DMS 273 (cell line): ENCODE measurements around the gene THOC5.

ENCODE experiments used
- DNase-seq: peaks from one replicate; lab custom pipeline; 2025; ENCODE audit not compliant: unreplicated experiment; lab: John Stamatoyannopoulos, UW

THOC5 gene

GRCh38 chr22:29478326-29479276, 75.0 kb downstream of the THOC5 start:
- DNase-seq, result peak; percentile 48

GRCh38 chr22:29477723-29478318, 75.7 kb downstream of the THOC5 start:
- peak; percentile 55 for DNase-seq

GRCh38 chr22:29476116-29476515, 77.4 kb downstream of the THOC5 start:
- peak; percentile 20 for DNase-seq

GRCh38 chr22:29475550-29475949, 78.0 kb downstream of the THOC5 start:
- peak; percentile 70 for DNase-seq

DNA sequence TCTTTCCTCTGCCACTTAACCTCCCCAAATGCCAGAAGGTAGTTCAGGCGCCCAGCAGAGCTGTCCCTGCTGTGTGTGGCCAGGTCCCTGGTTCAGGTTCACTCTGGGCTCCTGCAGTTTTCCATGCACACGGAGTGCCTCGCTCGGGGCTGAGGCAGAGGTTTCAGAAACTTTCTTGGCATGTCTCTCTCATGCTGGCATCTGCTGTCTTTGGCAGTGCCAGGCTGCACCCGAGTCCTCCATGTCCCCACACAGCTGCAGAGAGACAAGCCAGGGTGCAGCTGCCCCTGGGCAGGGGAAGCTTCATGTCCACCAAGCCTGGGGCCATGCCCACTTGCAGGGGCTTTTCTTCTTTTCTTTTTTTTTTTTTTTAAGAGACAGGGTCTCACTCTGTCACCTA, 80.6 kb downstream of the THOC5 start:
- DNase-seq, result peak; percentile 12

DNA sequence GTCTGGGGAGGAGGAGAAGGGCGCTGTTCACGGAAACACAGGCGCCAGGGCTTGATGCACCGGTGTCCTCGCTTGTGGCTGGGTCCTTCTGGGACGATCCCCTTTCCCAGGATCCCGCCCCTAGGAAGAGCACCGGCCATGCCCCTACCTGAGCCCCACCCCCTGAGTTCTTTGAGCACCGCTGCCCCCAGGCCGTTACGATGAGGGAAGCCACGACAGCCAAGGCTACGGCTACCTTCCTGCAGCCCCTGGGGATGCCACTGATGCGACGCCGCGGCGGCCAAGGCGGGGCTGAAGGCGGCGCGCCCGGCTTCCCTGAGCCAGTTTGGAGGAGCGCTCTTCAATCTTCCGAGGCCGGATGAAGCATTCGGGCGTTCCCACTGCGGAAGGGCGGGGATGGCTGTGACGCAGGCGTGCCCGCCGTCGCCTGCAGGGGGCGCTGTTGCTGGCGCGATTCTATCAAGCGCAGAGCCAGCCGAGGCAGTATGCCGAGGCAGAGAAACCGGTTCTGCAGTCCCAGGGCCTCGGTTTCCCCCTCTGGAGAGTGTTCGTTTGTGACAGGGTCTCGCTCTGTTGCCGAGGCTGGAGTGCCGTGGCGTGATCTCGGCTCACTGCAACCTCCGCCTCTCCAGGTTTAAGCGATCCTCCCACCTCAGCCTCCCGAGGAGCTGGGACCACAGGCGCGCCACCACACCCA, 83.2 kb downstream of the THOC5 start:
- peak; percentile 86 for DNase-seq

DNA sequence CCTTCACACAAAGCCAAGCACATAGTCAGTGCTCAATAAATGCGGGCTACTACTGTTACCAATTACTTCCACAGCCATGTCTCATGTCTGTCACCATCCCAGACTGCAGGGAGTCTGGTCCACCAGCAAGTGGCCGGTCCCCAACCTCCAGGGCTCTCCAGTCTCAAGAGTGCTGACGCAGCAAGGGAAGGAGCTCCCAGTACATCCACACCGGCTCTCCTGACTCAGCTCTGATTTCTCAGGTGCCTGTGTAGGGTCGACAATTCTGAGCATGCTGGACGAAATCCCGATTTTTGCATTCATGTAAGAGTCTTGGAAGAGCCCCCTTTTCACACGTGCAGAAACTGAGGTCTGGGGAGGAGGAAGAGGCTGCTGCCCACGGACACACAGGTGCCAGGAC, 83.8 kb downstream of the THOC5 start:
- DNase-seq, result no peak

DNA sequence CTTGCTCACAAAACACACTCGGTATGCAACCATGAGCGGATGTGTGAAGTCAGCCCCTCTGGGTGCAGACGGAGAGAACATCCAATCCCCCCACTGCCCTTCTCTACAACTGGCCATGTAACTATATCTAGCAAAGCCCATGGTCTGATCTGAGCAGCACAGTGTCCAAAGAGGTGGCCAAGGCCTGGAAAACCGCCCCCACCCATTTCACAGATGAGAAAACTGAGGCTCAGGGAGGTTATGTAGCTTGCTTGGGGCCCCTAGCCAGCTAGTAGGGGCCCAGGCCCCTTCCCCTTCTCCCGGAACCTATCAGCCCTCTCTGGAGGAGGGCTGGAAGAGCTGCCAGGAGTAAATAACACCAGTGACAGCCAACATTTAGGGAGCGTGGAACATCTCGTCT, 89.0 kb downstream of the THOC5 start:
- no peak for DNase-seq

GRCh38 chr22:29463629-29464028, 89.9 kb downstream of the THOC5 start:
- DNase-seq, result no peak

- DNase-seq, result no peak
These were observed 92.3 kb downstream of the THOC5 start for GRCh38 chr22:29461263-29461662.

DNA sequence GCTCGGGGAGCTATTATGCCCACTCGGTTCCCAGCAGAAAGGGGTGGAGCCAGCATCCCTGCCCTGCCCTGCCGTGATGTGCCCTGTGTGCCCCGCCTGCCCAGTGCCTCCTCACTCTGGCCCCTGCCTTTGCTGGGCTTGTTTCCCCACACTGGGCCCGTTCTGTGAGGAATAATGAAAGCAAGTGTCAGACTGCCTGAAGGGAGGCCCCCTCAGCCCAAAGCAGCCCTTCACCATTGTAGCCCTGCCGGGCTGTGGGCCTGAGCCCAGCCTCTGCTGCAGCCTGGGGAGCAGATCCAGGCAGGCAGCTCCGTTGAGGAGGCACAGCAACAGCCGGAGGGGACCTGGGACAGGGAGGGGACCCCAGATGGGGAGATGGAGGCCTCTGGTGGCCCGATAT, 93.8 kb downstream of the THOC5 start:
- DNase-seq, result no peak

- DNase-seq, result no peak
These were observed 95.0 kb downstream of the THOC5 start for GRCh38 chr22:29458551-29458950.

GRCh38 chr22:29457730-29458129, 95.8 kb downstream of the THOC5 start:
- DNase-seq, result peak; percentile 91

GRCh38 chr22:29456211-29456671, 97.3 kb downstream of the THOC5 start:
- DNase-seq, result no peak
